HUDEP-2 (cell line): ENCODE data around the gene SPATA2.
"Not testable (repeated sequence)": the region's sequence is repeated elsewhere in the genome, so short reads cannot be mapped to it uniquely, and the experiment has no call there.

Experiments
- DNase-seq, 76 experiments: peaks; one replicate each; lab custom pipeline; 2025; ENCODE audit not compliant: unreplicated experiment in 76 of 76; lab: John Stamatoyannopoulos, UW

SPATA2 gene

GRCh38 chr20:49863666-49864065 lies 51.7 kb downstream of the SPATA2 start:
- DNase-seq = no peak

GRCh38 chr20:49862607-49863200 lies 52.6 kb downstream of the SPATA2 start:
- no peak for DNase-seq

GRCh38 chr20:49861232-49861631 lies 54.1 kb downstream of the SPATA2 start:
- not testable (repeated sequence) for DNase-seq

- DNase-seq = no peak
Observed at GRCh38 chr20:49859807-49860206, 55.5 kb downstream of the SPATA2 start.

GRCh38 chr20:49859011-49859410 lies 56.3 kb downstream of the SPATA2 start:
- no peak for DNase-seq

- DNase-seq = no peak
Observed at GRCh38 chr20:49858076-49858585, 57.2 kb downstream of the SPATA2 start.

GRCh38 chr20:49856904-49857303 lies 58.4 kb downstream of the SPATA2 start:
- DNase-seq = no peak

GRCh38 chr20:49854190-49854875 lies 61.0 kb downstream of the SPATA2 start:
- DNase-seq = no peak

GRCh38 chr20:49853640-49854039 lies 61.7 kb downstream of the SPATA2 start:
- no peak for DNase-seq
